H1 (cell line): ENCODE data around the gene LUC7L3. TPM values are rescaled to one million over a fixed set of nuclear protein-coding genes. Genes with fewer than 3 reads are reported as not detected.

ENCODE experiments used
- FOSL1 ChIP-seq: IDR thresholded peaks from 2 replicates; pipeline ENCODE4 v1.6.1; 2011; ENCODE audit warnings: mild to moderate bottlenecking, low read depth, low read length, moderate library complexity; ENCODE audit not compliant: insufficient read depth
- POLR2AphosphoS5 ChIP-seq: IDR thresholded peaks from 2 replicates; pipeline ENCODE4 v1.6.1; 2011; ENCODE audit warnings: low read depth, low read length
- RNF2 ChIP-seq: fragments of 200-900, 300-1000 bp; sonication (generic); IDR thresholded peaks from 2 replicates; pipeline ENCODE4 v1.7.1; 2016; ENCODE audit warnings: borderline replicate concordance, low read depth, mild to moderate bottlenecking, antibody characterized with exemption, low read length; ENCODE audit not compliant: poor library complexity, severe bottlenecking; ENCODE audit errors: missing control alignments
- polyA plus RNA-seq, 7 experiments: library from polyadenylated mRNA; depleted of rRNA in 3 of 7; stranded (reverse) in 5 of 7; unstranded in 2 of 7; fragments of >200 nt in 5 of 7; fragments of 200-250 nt in 2 of 7; gene quantifications; 1 replicate in 5 of 7; 2 replicates in 1 of 7; 4 replicates in 1 of 7; pipeline versions ENCODE4 v1.2.1 to v1.2.3, GENCODE V29; 2011 to 2013; ENCODE audit warnings: missing spikeins in 2 of 7, mixed read lengths in 2 of 7
- total RNA-seq: library from RNA; stranded (reverse); fragmentation: NEBNext Ultra II Directional; extraction: Animal tissue kit (Norgen Biotek cat#: 25700); gene quantifications from 2 replicates; pipeline ENCODE4 v1.2.1, GENCODE V29; 2021
- TF ChIP-seq, protein P1 (sequence below): fragments of 300-600 bp; sonication (generic); IDR thresholded peaks from 2 replicates; pipeline ENCODE4 v1.7.1; 2012; ENCODE audit warnings: low read length, moderate library complexity, mild to moderate bottlenecking, inconsistent platforms; ENCODE audit not compliant: insufficient replicate concordance

The LUC7L3 gene
- total and polyA plus RNA-seq, 2 of the 8 experiments (the other 6 are each of a cell fraction or from before 2014, with no cell fraction given): 102 to 126 TPM

DNA sequence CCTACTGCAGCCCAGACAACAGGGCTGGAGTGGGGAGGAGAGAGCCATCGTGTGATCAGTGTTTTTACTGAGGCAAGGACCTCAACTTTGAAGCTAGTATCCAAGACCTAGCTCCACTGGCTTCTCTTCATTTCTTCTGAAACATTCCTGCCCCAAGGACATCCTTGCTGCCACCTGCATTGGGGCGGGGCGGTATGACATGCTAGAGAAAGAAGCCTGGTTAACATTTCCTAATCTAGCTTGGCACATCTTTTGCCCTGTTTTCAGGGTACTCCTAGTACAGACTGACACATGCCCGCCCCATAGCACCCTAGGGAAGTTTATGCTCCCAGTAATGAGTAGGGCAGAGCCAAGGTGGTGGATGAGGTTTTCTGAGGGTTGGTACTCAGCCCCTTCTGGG, 65.7 kb downstream of the LUC7L3 start (continued):
- TF ChIP-seq, protein P1, sequence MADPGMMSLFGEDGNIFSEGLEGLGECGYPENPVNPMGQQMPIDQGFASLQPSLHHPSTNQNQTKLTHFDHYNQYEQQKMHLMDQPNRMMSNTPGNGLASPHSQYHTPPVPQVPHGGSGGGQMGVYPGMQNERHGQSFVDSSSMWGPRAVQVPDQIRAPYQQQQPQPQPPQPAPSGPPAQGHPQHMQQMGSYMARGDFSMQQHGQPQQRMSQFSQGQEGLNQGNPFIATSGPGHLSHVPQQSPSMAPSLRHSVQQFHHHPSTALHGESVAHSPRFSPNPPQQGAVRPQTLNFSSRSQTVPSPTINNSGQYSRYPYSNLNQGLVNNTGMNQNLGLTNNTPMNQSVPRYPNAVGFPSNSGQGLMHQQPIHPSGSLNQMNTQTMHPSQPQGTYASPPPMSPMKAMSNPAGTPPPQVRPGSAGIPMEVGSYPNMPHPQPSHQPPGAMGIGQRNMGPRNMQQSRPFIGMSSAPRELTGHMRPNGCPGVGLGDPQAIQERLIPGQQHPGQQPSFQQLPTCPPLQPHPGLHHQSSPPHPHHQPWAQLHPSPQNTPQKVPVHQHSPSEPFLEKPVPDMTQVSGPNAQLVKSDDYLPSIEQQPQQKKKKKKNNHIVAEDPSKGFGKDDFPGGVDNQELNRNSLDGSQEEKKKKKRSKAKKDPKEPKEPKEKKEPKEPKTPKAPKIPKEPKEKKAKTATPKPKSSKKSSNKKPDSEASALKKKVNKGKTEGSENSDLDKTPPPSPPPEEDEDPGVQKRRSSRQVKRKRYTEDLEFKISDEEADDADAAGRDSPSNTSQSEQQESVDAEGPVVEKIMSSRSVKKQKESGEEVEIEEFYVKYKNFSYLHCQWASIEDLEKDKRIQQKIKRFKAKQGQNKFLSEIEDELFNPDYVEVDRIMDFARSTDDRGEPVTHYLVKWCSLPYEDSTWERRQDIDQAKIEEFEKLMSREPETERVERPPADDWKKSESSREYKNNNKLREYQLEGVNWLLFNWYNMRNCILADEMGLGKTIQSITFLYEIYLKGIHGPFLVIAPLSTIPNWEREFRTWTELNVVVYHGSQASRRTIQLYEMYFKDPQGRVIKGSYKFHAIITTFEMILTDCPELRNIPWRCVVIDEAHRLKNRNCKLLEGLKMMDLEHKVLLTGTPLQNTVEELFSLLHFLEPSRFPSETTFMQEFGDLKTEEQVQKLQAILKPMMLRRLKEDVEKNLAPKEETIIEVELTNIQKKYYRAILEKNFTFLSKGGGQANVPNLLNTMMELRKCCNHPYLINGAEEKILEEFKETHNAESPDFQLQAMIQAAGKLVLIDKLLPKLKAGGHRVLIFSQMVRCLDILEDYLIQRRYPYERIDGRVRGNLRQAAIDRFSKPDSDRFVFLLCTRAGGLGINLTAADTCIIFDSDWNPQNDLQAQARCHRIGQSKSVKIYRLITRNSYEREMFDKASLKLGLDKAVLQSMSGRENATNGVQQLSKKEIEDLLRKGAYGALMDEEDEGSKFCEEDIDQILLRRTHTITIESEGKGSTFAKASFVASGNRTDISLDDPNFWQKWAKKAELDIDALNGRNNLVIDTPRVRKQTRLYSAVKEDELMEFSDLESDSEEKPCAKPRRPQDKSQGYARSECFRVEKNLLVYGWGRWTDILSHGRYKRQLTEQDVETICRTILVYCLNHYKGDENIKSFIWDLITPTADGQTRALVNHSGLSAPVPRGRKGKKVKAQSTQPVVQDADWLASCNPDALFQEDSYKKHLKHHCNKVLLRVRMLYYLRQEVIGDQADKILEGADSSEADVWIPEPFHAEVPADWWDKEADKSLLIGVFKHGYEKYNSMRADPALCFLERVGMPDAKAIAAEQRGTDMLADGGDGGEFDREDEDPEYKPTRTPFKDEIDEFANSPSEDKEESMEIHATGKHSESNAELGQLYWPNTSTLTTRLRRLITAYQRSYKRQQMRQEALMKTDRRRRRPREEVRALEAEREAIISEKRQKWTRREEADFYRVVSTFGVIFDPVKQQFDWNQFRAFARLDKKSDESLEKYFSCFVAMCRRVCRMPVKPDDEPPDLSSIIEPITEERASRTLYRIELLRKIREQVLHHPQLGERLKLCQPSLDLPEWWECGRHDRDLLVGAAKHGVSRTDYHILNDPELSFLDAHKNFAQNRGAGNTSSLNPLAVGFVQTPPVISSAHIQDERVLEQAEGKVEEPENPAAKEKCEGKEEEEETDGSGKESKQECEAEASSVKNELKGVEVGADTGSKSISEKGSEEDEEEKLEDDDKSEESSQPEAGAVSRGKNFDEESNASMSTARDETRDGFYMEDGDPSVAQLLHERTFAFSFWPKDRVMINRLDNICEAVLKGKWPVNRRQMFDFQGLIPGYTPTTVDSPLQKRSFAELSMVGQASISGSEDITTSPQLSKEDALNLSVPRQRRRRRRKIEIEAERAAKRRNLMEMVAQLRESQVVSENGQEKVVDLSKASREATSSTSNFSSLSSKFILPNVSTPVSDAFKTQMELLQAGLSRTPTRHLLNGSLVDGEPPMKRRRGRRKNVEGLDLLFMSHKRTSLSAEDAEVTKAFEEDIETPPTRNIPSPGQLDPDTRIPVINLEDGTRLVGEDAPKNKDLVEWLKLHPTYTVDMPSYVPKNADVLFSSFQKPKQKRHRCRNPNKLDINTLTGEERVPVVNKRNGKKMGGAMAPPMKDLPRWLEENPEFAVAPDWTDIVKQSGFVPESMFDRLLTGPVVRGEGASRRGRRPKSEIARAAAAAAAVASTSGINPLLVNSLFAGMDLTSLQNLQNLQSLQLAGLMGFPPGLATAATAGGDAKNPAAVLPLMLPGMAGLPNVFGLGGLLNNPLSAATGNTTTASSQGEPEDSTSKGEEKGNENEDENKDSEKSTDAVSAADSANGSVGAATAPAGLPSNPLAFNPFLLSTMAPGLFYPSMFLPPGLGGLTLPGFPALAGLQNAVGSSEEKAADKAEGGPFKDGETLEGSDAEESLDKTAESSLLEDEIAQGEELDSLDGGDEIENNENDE: no peak
- TF ChIP-seq POLR2AphosphoS5 (no peak), FOSL1 (no peak), RNF2 (no peak)
